Measurements from ENCODE around the gene DNASE2.
A peak's percentile ranks its signal among the peaks of the same experiment; 100 is the strongest.
"Not testable (repeated sequence)": the region's sequence is repeated elsewhere in the genome, so short reads cannot be mapped to it uniquely, and the experiment has no call there.

The DNASE2 gene, protein sequence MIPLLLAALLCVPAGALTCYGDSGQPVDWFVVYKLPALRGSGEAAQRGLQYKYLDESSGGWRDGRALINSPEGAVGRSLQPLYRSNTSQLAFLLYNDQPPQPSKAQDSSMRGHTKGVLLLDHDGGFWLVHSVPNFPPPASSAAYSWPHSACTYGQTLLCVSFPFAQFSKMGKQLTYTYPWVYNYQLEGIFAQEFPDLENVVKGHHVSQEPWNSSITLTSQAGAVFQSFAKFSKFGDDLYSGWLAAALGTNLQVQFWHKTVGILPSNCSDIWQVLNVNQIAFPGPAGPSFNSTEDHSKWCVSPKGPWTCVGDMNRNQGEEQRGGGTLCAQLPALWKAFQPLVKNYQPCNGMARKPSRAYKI

DNA sequence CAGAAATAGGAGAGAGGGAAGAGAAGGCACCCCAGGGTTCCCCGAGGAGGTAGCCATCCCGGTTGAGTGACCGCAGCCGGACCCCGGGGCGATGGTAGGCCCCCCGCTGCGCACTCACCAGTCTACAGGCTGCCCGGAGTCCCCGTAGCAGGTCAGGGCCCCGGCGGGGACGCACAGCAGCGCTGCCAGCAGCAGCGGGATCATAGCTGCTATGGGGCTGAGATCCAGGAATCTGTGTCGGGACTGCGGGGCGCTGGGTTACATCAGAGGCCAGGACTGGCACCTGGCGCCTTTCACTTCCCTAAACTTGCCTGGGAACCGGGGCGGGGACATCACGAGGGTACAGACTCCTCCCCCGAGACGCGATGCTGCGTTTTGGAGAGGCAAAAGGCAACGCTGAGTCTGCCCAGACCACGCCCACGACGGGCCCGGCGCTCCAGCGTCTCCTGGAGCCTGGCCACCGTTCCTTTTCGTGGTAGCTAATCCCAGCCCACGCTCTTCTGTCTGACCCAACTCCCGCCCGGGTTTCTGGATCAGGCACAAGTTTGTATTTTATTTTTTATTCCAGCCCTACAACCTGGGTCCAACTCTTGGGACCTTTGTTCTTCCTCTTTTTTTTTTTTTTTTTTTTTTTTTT is at the start of gene DNASE2:
Gene DNASE2, minus strand, starts transcription at position 278 of the 637 bp plus-strand sequence. Its CDS starts 74 bp downstream, at position 204.
- DNase-seq (ENCODE audit: low spot score), result peak; percentile 98

DNA sequence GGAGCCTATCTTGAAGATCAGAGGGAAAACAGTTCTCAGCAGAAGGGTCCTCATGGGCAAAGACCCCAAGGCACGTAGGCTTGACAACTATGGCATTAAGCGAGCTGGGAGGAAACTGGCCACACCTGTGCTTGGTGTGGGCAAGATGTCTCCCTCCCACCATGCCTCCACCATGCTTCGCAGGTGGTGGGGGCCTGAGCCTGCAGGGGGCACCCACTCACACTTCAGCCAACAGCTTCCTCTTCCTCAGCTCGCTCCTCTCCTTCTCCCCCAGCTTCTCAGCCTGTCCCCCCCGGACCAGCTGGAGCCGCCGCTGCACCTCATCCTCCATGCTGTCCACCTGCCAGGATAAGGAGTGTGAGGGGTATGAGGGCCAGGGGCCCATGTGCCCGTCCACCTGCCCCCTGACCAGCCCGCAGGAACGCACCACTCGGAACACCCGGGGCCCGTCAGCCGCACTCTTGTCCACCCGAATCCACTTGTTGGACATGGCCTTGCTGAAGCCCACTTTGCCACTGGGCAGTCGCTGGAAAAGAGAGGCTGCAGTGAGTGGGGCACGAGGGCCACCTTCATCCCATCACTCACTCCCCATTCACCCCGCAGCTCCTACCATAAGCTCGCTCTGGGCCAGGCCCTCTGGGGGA is 48.9 kb upstream of the DNASE2 start:
- DNase-seq (ENCODE audit: low spot score), result no peak

DNA sequence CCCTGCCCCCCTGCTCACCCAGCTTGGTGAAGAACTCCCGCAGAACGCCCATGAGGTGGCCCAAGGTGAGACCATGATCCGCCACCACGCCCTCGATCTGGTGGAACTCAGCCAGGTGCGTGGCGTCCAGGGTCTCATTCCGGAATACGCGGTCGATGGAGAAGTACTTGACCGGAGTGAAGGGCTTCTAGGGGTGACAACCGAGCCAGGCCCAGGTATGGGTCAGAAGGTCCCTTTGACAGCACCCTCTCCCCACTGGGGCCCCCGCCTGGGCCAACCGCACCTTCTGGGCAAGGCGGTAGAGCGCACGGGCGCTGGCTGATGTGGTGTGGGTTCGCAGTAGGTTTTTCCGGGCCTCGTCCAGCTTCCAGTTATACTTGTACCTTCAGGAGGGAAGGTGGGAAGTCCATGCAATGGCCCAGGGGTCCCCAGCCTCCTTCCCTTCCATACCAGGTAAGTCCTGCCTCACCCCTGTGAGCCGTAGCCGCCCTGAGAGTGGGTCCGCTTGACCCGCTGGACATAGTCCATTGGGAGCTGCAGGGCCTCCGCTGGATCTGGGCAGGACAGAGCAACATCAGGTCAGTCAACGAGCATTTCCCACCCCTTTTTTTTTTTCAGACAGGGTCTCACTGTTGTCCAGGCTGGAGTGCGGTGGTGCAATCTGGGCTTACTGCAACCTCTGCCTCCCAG is 43.5 kb upstream of the DNASE2 start:
- DNase-seq (ENCODE audit: low spot score), result no peak

DNA sequence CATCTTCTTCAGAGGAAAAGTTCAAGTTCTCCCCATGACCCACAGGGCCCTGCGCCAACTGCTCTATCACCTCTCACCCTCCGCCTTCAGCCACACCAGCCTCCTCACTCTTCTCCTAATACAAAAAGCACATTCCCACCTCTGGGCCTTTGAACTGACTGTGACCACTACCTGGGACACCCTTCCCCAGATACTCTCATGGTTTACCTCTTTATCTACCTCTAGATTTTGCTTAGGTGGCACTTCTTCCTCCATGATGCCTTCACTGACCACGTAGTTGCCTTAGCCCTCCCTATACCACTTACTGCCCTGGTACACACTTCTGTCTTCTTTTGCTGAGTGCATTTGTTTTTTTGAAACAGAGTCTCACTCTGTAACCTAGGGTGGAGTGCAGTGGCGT is 41.7 kb upstream of the DNASE2 start:
- no peak for DNase-seq (ENCODE audit: low spot score)

DNA sequence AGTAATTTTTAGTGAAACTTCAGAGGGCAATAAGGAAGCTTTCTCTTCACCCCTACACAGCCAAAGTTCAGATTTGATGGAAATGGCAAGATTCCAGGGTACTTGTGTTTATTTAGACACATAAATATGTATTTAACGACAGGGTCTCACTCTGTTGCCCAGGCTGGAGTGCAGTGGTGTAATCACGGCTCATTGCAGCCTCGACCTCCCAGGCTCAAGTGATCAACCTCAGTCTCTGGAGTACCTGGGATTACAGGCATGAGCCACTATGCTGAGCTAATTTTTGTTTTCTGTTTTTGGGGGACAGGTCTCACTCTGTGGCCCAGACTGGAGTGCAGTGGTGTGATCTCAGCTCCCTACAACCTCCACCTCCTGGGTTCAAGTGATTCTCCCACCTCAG is 39.8 kb upstream of the DNASE2 start:
- DNase-seq (ENCODE audit: low spot score), result no peak

DNA sequence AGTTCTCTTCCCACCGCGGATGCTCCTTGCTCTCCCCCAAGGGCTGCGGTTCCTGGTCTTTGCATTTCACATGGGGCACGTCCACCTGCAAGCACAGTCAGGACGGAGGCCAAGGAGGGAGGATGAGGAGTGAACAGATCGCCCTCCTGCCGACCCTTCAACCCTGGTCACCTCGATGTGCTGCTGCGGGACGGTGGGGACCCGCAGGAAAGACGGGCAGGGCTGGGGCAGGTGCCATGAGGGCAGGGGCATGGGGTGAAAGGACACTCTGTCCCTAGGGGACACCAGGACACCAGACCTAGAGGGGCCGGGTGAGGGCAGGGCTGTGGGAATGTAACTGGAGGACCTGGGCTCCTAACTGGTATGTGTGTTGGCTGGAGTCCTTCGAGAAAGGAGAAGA is 37.0 kb upstream of the DNASE2 start:
- DNase-seq (ENCODE audit: low spot score), result no peak

DNA sequence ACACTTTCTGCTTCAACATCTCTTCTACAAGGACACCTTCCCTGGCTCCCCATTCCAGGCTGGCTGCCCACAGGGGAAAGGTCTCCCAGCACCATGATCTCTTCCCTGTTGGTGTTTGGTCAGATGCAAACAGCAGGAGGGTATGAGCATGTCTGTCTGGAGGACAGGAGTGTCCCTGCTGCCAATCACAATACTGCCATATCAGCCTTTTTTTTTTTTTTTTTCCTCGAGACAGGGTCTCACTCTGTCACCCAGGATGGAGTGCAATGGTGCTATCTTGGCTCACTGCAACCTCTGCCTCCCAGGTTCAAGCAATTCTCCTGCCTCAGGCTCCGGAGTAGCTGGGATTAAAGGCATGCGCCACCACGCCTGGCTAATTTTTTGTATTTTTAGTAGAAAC is 34.6 kb upstream of the DNASE2 start:
- not testable (repeated sequence) for DNase-seq (ENCODE audit: low spot score)

DNA sequence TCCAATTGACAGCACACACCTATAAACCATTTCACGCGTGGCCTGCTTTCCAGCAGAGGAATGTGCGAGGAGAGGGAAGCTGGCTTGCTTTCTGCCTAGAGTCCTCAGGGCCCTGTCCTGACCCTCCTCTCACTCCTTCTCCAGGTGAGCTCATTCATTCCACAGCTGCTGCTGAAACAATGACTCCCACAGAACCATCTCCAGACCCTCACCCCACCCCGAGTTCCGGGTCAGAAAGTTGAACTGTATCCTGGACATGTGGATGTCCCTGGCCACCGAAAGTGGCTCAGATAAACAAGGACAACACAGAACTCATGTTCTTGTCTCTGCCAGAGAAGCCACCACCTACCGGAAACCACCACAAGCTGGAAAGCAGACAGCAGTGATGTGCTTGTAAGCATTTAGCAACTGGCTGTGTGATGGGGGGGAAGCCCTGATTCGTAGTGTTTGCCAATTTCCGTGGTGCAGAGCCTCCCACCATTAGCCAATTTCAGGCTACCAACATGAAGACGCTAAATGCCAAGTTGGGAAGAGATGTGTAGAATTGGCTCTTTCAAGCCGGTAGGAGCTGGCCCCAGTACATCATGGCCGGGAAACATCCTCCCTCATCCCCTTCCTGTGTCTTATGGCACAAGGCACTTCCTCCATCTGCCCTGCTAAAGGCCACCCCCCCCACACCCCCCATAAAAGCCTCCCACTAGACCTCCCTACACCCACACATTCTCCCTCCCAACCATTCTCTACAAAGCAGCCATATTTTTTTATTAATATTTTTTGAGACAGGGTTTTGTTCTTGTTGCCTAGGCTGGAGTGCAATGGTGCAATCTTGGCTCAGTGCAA is 32.8 kb upstream of the DNASE2 start:
- DNase-seq (ENCODE audit: low spot score), result no peak

DNA sequence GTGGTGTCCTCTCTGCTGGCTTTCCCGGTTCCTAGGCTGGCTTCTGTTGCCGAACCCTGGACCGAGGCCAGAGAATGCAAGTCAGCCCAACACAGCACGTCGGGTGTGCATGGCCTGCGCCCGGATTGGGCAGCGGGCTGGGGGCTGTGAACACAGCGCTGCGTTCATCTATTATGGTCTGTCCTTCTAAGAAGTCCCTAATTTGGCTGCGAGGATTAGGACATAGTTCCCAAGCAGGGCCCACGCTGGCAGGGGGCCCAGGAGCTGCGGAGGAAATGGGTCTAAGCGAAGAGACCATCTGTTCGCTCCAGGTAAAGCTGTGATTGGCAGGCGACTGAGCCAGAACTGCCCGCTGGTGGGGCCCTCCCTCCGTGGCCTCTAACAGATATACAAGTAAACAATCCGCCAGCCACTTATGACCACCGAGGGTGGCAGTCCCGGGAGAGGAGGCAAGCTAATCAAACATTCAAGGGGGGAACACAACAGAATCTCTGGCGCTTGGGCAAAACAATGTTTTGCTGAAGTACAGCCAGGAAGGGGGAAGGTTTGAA is 31.8 kb upstream of the DNASE2 start:
- DNase-seq (ENCODE audit: low spot score), result no peak

DNA sequence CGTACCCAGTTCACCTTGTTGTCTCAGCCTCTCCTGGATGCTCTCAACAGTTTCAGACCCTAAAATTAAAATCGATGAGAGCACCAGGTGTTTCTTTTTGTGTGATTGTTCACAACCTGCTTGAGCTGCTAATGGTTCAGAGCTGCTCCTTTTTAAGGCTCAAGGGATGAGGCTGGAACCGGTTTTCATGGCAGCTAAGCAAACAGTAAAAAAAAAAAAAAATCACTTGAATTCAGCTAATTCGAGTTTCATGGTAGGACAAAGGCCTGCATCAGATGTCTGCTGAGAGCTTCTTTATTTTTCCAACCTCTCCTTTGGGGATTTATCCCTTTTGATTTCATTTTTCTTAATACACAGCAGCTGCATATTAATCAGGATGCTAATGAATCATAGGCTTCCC is 31.3 kb upstream of the DNASE2 start:
- no peak for DNase-seq (ENCODE audit: low spot score)

DNA sequence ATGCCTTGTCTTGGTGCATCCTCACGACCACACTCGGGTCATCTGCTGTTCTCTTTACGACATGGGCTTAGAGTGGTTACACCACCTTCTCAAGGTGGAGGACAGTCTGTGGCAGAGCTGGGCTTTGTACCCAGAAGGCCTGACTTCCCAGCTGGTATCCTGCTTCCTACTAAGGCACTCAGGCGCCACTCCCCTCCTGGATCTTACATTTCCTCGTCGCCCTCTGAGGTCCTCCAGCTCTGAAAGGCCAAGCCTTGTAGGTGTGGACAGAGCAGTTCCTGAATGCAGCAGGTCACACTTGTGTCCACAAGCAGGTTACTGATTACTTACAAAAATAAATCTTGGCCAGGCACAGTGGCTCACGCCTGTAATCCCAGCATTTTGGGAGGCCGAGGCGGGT is 25.9 kb upstream of the DNASE2 start:
- no peak for DNase-seq (ENCODE audit: low spot score)

DNA sequence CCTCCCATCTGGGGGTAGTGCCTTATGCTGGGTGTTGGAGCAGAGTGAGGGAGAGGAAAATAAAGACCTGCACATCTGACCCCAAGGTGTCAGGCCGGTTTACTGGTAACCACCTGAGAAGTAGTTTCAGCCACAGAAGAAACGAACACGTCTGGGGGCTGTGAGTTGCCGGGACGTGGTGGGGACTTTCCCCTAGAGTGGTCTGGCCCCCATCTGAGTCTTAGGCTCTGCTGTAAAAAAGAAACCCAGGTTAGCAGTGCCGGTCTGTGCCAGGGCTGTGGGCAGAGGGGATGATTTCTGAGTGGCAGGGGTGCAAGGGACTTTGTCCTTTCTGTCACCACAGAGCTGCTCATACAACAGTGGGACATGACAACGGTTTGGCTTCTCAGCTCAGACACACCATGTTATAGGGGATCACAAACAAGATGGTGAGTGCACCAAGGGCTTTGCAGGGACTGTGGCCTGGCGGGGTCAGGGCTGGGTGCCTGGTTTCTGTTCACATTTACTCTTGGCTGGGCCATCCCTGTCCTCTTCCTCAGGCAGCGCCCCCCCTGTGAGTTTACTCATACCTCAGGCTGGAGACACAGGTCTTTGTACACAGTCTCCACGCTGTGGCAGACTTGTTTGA is 18.8 kb upstream of the DNASE2 start:
- DNase-seq (ENCODE audit: low spot score), result no peak

DNA sequence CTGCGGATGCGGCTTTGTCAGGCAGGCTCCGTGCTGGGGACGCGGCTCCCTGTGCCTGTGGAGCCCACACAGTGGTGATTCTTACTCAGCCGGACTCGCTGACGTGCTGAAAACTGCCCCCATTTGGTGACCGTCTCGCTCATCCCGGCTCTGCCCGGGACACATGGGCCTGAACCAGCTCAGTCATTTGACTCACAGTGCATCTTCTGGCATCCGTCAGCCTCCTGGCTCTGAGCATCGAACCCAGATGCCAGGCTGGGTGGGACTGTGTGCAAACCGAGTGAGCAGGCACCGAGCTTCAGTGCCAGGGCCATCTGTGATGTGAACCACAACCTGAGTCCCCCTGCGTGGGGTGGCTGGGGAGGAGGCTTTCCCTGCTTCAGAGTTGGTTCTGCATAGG is 15.2 kb upstream of the DNASE2 start:
- DNase-seq (ENCODE audit: low spot score), result no peak

DNA sequence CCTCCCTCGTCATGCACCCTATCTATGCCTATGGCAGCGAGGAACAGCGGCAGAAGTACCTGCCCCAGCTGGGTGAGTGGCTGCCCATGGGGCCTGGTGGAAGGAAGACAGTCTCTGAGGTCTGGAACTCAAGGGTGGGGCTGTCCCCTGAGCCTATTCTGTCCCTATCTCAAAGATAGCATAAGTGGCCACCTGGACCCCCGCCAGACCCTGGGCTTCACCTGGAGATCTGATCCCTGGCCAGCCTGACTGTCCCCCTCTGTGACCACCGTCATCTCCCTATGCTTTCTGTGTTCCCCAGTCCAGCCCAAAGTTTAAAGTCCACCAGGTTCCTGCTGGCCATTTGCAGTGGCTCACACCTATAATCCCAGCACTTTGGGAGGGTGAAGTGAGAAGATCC is 12.3 kb upstream of the DNASE2 start:
- no peak for DNase-seq (ENCODE audit: low spot score)

DNA sequence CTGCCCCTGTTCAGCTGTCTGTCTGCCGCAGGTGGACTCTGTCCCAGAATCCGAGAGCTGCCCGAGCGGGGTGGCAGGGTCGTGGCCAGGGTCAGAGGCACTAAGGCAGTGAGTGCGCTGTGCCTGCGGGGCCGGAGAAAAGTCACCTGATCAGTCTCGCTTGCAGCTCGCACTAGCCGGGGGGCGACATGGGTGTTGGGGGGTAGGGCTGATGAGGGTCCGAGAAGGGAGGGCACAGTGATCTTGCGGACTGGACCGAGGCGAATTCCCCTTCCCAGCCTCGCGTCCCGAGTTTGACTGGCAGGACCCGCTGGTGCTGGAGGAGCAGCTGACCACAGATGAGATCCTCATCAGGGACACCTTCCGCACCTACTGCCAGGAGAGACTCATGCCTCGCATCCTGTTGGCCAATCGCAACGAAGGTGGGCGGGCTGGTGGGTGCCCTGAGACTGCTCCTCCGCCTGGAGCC is 10.3 kb upstream of the DNASE2 start:
- DNase-seq (ENCODE audit: low spot score), result no peak

DNA sequence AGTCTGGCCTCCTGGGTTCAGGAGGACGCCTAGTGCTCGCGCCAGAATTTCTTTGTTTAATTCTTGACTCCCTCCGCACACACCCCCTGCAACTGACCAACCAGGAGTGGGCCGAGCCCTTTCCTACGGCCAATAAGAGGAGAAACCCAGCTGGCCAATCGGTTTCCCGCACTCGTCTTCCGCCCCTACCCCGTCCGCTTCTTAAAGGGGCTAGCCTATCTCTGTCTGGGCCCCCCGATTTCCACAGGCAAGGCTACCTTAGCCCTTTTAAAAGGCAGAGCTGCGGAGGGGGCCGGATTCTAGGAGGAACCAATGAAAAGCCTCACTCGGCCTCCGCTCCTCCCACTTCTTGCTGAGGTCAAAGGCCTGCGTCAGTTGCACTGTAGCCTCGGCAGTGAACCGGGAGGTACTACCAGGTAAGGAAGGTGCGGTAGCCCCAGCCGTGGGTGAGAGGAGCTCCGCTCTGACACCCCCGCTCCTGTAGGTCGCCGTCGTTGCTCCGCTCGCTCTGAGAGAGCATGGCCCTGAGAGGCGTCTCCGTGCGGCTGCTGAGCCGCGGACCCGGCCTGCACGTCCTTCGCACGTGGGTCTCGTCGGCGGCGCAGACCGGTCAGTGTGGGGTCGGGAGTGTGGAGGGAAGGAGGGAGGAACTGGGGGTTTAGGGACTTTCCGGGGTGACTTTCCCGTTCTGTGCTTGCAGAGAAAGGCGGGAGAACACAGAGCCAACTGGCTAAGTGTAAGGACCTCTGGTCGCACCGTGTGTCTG is 9.7 kb upstream of the DNASE2 start, which contains the start of gene GCDH:
Gene GCDH, plus strand, starts transcription at position 374 of the 766 bp plus-strand sequence. Its CDS starts 145 bp downstream, at position 519.
- peak; percentile 99 for DNase-seq (ENCODE audit: low spot score)

DNA sequence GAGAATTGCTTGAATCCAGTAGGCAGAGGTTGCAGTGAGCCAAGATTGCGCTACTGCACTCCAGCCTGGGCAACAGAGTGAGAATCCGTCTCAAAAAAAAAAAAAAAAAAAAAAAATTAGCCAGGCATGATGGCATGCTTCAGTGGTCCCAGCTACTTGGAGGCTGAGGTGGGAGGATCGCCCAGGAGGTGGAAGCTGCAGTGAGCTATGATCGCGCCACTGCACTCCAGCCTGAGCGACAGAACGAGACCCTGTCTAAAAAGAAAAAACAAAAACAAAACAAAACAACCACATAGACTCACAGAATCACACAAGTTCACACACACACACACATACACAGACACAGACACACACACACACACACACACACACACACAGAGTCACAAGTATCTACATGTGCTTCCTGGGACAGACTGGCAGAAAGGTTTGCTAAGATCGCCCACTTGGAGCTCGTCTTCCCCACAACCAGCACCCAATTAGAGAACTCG is 9.1 kb upstream of the DNASE2 start:
- DNase-seq (ENCODE audit: low spot score), result not testable (repeated sequence)

DNA sequence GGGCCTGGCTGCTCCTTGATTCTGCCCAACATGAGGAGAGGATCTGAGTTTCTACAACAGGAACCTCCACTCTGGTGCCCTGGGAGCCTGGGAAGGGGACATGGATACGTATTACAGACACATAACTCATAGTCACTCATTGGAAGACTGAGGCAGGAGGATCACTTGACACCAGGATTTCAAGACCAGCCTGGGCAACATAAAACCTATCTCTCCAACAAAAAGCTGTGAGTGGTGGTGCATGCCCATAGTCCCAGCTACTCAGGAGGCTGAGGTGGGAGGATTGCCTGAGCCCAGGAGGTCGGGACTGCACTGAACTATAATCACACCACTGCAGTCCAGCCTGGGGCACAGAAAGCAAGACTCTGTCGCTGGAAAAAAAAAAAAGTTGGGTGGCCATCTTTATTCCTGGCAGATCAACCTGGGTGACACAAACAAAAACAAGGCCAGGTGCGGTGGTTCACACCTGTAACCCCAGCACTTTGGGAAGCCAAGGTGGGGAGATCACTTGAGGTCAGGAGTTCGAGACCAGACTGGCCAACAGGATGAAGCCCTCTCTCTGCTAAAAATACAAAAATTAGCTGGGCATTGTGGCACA is 6.9 kb upstream of the DNASE2 start:
- DNase-seq (ENCODE audit: low spot score), result no peak

Data from LoVo (cell line).